Measurements from ENCODE around the gene GLB1L2.

GRCh38 chr11:134413043-134413825 is 81.4 kb downstream of the GLB1L2 start:
- no peak for TF ChIP-seq POLR2A (IDR thresholded peaks at IDR 0.05; ENCODE audit: low read length)
- TF ChIP-seq GATA1 (IDR thresholded peaks at IDR 0.05; ENCODE audit: low read depth, low read length), result no peak
